MM.1S (cell line): ENCODE measurements around the gene LRP10.
"Not testable (repeated sequence)": the region's sequence is repeated elsewhere in the genome, so short reads cannot be mapped to it uniquely, and the experiment has no call there.

Experiments
- DNase-seq: peaks from one replicate; pipeline ENCODE4 v3.0.0-alpha.2; 2015
- H2AFZ ChIP-seq: fragments of 300-600 bp; sonication (generic); 2 replicates; pipeline ENCODE4 v1.6.0; 2016; ENCODE audit warnings: antibody characterized with exemption, low read length
- H3F3A ChIP-seq: fragments of 300-600 bp; sonication (generic); 2 replicates; pipeline ENCODE4 v1.6.1; 2016; ENCODE audit warnings: mild to moderate bottlenecking, antibody characterized with exemption, low read length, moderate library complexity, mixed read lengths; ENCODE audit not compliant: insufficient read depth
- H3K27ac ChIP-seq: fragments of 300-600 bp; sonication (generic); 2 replicates; pipeline ENCODE4 v1.5.1; 2016; ENCODE audit warnings: mild to moderate bottlenecking, low read length
- H3K27me3 ChIP-seq: fragments of 300-600 bp; sonication (generic); replicated peaks from 2 replicates; pipeline ENCODE4 v1.6.0; 2016; ENCODE audit warnings: low read length; ENCODE audit not compliant: insufficient read depth
- H3K36me3 ChIP-seq: fragments of 300-600 bp; sonication (generic); replicated peaks from 2 replicates; pipeline ENCODE4 v1.6.1; 2016; ENCODE audit warnings: mild to moderate bottlenecking, low read length, mixed read lengths; ENCODE audit not compliant: insufficient read depth
- H3K4me1 ChIP-seq: fragments of 300-600 bp; sonication (generic); 2 replicates; pipeline ENCODE4 v1.6.1; 2016; ENCODE audit warnings: low read length, mixed read lengths
- H3K4me2 ChIP-seq: fragments of 300-600 bp; sonication (generic); 2 replicates; pipeline ENCODE4 v1.6.0; 2016; ENCODE audit warnings: low read depth, low read length
- H3K4me3 ChIP-seq: fragments of 300-600 bp; sonication (generic); 2 replicates; pipeline ENCODE4 v1.5.1; 2016; ENCODE audit warnings: low read length, mixed read lengths
- H3K79me2 ChIP-seq: fragments of 300-600 bp; sonication (generic); 2 replicates; pipeline ENCODE4 v1.6.1; 2016; ENCODE audit warnings: mixed run types, low read length, mixed read lengths
- H3K9ac ChIP-seq: fragments of 300-600 bp; sonication (generic); 2 replicates; pipeline ENCODE4 v1.6.1; 2016; ENCODE audit warnings: low read length, mixed read lengths
- H3K9me2 ChIP-seq: fragments of 300-600 bp; sonication (generic); replicated peaks from 2 replicates; pipeline ENCODE4 v1.6.1; 2016; ENCODE audit warnings: mild to moderate bottlenecking, low read length, mixed read lengths; ENCODE audit not compliant: insufficient read depth
- H3K9me3 ChIP-seq: fragments of 300-600 bp; sonication (generic); replicated peaks from 2 replicates; pipeline ENCODE4 v1.6.1; 2016; ENCODE audit warnings: mild to moderate bottlenecking, low read length, mixed read lengths; ENCODE audit not compliant: insufficient read depth
- H4K20me1 ChIP-seq: fragments of 300-600 bp; sonication (generic); 2 replicates; pipeline ENCODE4 v1.6.1; 2016; ENCODE audit warnings: mild to moderate bottlenecking, low read length, moderate library complexity, mixed read lengths; ENCODE audit not compliant: insufficient read depth
- EZH2 ChIP-seq: fragments of 300-600 bp; sonication (generic); optimal IDR thresholded peaks from 2 replicates; pipeline ENCODE3; 2017; ENCODE audit warnings: low read depth, mild to moderate bottlenecking, antibody characterized with exemption, low read length, mixed read lengths
- EZH2phosphoT487 ChIP-seq: fragments of 300-600 bp; sonication (generic); IDR thresholded peaks from 2 replicates; pipeline ENCODE4 v1.6.1; 2018; ENCODE audit warnings: antibody characterized with exemption, low read length
- TF ChIP-seq, protein P1 (sequence below): fragments of 300-600 bp; sonication (generic); IDR thresholded peaks from 2 replicates; pipeline ENCODE4 v1.5.1; 2016; ENCODE audit warnings: antibody characterized with exemption, low read length, mixed read lengths

Gene LRP10

GRCh38 chr14:22852940-22853767 lies 18.4 kb upstream of the LRP10 start:
- peak overlapping the region; percentile 75 for H3K9ac ChIP-seq
- no peaks in the 10 kb centered on the region for H3F3A ChIP-seq
- H3K36me3 ChIP-seq: no peaks in the 10 kb centered on the region
- peak; percentile 67 for DNase-seq
- TF ChIP-seq, protein P1, sequence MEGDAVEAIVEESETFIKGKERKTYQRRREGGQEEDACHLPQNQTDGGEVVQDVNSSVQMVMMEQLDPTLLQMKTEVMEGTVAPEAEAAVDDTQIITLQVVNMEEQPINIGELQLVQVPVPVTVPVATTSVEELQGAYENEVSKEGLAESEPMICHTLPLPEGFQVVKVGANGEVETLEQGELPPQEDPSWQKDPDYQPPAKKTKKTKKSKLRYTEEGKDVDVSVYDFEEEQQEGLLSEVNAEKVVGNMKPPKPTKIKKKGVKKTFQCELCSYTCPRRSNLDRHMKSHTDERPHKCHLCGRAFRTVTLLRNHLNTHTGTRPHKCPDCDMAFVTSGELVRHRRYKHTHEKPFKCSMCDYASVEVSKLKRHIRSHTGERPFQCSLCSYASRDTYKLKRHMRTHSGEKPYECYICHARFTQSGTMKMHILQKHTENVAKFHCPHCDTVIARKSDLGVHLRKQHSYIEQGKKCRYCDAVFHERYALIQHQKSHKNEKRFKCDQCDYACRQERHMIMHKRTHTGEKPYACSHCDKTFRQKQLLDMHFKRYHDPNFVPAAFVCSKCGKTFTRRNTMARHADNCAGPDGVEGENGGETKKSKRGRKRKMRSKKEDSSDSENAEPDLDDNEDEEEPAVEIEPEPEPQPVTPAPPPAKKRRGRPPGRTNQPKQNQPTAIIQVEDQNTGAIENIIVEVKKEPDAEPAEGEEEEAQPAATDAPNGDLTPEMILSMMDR: peak; percentile 65
- TF ChIP-seq EZH2phosphoT487: no peak
- H2AFZ ChIP-seq: peak overlapping the region; percentile 99
- no peaks in the 10 kb centered on the region for H3K79me2 ChIP-seq
- peak overlapping the region; percentile 66 for H3K4me3 ChIP-seq
- H3K4me2 ChIP-seq: peak overlapping the region; percentile 96
- H3K27ac ChIP-seq: no peak overlapping the region
- H3K9me2 ChIP-seq: no peaks in the 10 kb centered on the region
- H4K20me1 ChIP-seq: no peaks in the 10 kb centered on the region
- no peaks in the 10 kb centered on the region for H3K27me3 ChIP-seq
- H3K9me3 ChIP-seq: no peaks in the 10 kb centered on the region
- peaks cover 3% of the 10 kb centered on the region; the same call in 1 of the 2 replicates for H3K4me1 ChIP-seq

DNA sequence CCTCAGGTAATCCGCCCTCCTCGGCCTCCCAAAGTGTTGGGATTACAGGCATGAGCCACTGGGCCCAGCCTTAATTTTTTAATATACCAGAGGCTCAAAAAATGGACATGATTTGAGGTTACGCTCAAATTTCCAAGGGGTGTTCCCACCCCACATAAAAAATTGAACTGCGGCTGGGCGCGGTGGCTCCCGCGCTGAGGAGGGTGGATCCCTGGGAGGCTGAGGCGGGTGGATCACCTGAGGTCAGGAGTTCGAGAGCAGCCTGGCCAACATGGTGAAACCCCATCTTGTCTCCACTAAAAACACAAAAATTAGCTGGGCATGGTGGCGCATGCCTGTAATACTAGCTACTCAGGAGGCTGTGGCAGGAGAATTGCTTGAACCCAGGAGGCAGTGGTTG lies 17.2 kb upstream of the LRP10 start:
- H3K4me2 ChIP-seq, H3K9me3 ChIP-seq, H2AFZ ChIP-seq, H3K9ac ChIP-seq, DNase-seq, H3K27ac ChIP-seq, H4K20me1 ChIP-seq, H3K36me3 ChIP-seq, H3K27me3 ChIP-seq, H3K4me1 ChIP-seq, H3K4me3 ChIP-seq, H3F3A ChIP-seq, H3K9me2 ChIP-seq, H3K79me2 ChIP-seq: not testable (repeated sequence)

DNA sequence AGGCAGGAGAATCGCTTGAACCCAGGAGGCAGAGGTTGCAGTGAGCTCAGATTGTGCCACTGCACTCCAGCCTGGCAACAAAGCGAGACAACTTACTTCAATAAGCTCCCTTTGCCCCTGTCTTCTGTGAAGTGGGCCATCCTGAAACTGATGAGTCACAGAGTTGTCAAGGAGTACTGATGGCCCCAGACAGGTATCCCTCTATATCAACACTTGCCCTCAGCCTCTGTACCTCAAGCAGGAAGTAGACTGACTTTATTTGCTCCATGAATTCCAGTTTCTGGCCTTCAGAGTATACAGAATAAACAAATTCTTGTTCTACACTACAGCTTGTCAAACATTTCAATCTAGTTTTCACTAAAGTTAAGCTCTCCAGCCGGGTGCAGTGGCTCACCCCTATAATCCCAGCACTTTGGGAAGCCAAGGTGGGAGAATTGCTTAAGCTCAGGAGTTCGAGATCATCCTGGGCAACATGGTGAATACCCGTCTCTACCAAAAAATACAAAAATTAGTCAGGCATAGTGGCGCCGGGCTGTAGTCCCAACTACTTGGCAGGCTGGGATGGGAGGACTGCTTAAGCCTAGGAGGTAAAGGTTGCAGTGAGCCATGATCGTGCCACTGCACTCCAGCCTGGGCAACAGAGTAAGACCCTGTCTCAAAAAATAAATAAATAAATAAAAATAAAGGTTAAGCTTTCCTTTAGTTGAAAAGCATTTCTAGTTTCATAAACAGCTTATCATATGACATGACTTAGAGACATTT lies 16.4 kb upstream of the LRP10 start:
- TF ChIP-seq, protein P1: no peak
- no peak for TF ChIP-seq EZH2
- TF ChIP-seq EZH2phosphoT487: no peak
- Histone ChIP-seq H3K27ac (no peak overlapping the region), H3K36me3 (no peaks in the 10 kb centered on the region), H3K79me2 (no peaks in the 10 kb centered on the region), H3K9me2 (no peaks in the 10 kb centered on the region), H3K9ac (no peak overlapping the region), H3K4me1 (peaks cover 3% of the 10 kb centered on the region; the same call in 1 of the 2 replicates), H3K27me3 (no peaks in the 10 kb centered on the region), H3K9me3 (no peaks in the 10 kb centered on the region), H2AFZ (no peak overlapping the region), H4K20me1 (no peaks in the 10 kb centered on the region), H3K4me2 (no peak overlapping the region), H3F3A (no peaks in the 10 kb centered on the region), H3K4me3 (no peak overlapping the region)
- no peak for DNase-seq

DNA sequence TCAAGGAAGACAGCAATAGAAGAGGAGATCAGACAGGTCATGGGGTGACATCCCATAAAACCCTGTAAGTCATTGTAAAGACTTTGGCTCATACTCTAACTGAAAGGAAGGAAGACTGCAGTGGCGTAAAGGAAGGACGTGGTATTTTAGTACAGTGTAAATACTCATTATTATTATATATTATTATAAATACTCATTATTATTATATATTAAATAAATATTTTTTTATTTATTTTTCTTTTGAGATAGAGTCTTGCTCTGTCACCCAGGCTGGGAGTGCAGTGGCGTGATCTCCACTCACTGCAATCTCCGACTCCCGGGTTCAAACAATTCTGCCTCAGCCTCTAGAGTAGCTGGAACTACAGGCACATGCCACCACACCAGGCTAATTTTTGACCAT lies 15.1 kb upstream of the LRP10 start:
- TF ChIP-seq EZH2 (no peak), EZH2phosphoT487 (no peak)
- TF ChIP-seq, protein P1: no peak
- no peaks in the 10 kb centered on the region for H3K9me2 ChIP-seq
- no peaks in the 10 kb centered on the region for H4K20me1 ChIP-seq
- H3K4me3 ChIP-seq: no peak overlapping the region
- no peak for DNase-seq
- H3K9ac ChIP-seq: no peak overlapping the region
- peaks cover 3% of the 10 kb centered on the region; the same call in 1 of the 2 replicates for H3K4me1 ChIP-seq
- H3K27ac ChIP-seq: no peak overlapping the region
- no peak overlapping the region for H3K4me2 ChIP-seq
- no peaks in the 10 kb centered on the region for H3F3A ChIP-seq
- no peaks in the 10 kb centered on the region for H3K36me3 ChIP-seq
- H3K27me3 ChIP-seq: no peaks in the 10 kb centered on the region
- H2AFZ ChIP-seq: no peak overlapping the region
- no peaks in the 10 kb centered on the region for H3K79me2 ChIP-seq
- no peaks in the 10 kb centered on the region for H3K9me3 ChIP-seq

- H2AFZ ChIP-seq, H4K20me1 ChIP-seq, H3K4me1 ChIP-seq, H3K36me3 ChIP-seq, H3F3A ChIP-seq, H3K9me2 ChIP-seq, H3K27me3 ChIP-seq, H3K27ac ChIP-seq, H3K79me2 ChIP-seq, H3K9me3 ChIP-seq, H3K4me2 ChIP-seq, H3K4me3 ChIP-seq, H3K9ac ChIP-seq, DNase-seq: not testable (repeated sequence)
These were observed 11.2 kb upstream of the LRP10 start for GRCh38 chr14:22860377-22860776.
